Stimulated activated CD4-positive, alpha-beta T cell treated with anti-CD3 and anti-CD28 coated beads, Interleukin-15, amount 100 ng/mL, for 48 hours (primary cell): Measurements from ENCODE around the gene VAV1.
A peak's percentile ranks its signal among the peaks of the same experiment; 100 is the strongest.

Experiments
- DNase-seq, 2 donors: peaks; one replicate each; pipeline ENCODE4 v3.0.0-alpha.2; 2020; ENCODE audit warnings: low read depth in 2 of 2

The VAV1 gene

DNA sequence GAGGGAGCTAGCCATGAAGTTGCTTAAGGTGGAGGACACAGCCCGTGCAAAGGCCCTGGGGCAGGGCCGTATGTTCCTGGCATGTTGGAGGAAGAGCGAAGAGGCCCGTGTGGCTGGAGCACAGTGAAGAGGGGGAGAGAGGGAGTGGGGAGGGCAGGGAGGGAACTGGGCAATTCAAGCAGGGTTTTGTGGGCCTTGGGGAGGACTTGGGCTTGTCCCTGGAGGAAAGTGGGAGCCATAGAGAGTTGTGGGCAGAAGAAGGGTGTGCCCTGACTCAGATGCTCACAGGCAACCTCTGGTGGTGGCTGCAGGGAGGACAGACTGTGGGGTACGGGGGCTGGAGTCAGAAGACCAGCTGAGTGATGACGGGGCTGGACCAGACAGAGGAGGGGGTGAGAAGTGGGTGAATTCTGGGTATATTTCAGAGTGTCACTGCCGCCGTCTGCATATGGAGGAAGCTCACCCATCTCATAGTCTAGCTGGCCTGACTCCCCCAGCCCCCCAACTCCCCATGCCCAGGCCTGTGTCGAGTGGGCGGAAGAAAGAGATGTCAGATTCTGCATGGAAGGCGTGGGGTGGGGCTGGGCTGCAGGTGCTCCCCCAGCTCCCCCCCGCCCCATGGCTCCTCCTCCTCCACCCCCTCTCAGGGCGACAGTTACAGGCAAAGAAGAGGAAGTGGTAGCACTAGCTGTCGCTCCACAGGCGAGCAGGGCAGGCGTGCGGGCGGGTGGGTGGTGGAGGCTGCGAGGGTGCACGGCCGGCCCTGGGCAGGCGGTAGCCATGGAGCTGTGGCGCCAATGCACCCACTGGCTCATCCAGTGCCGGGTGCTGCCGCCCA lies at the start of gene VAV1:
VAV1 (plus strand) TSS at position 681 of the 838 bp plus-strand sequence; CDS start at position 781, 100 bp downstream.
- DNase-seq: peak; percentile 67 to 75

DNA sequence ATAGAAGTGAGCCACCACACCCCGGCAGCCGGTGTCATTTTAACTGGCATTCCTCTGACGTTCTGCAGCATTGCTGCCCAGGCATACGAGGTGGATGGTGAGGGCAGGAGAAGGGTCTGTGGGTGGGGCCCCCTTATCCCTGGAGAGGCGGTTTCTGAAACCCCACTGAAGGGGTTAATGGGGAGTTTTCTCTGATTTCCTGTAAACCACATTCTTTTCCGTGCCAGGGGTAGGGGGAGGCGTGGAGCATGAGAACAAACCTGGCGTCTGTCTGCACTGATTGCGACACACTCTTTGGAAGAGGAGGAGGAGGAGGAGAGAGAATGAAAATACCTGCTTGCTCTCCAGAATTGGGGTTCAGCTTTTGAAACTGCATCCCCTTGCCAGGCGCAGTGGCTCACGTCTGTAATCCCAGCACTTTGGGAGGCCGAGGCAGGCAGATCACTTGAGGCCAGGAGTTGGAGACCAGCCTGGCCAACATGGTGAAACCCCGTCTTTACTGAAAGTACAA lies 49.3 kb upstream of the VAV1 start:
- no peak for DNase-seq

DNA sequence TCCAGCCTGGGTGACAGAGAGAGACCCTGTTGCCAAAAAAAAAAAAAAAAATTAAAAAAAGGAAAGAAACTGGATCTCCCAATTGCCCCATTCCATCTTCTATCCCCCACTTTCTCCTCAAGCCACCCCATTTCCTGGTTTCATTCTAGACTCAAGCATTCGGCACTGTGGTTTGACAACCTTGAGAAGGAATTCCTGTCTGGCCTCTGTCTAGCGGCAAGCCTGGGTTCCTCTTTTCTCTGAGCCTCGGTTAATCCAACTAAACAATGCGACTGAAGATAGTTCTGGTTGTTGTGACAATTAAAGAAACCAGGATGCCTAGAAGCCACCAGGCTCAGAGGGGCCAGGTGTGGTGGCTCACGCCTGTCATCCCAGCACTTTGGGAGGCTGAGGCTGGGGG lies 48.8 kb upstream of the VAV1 start:
- no peak for DNase-seq

DNA sequence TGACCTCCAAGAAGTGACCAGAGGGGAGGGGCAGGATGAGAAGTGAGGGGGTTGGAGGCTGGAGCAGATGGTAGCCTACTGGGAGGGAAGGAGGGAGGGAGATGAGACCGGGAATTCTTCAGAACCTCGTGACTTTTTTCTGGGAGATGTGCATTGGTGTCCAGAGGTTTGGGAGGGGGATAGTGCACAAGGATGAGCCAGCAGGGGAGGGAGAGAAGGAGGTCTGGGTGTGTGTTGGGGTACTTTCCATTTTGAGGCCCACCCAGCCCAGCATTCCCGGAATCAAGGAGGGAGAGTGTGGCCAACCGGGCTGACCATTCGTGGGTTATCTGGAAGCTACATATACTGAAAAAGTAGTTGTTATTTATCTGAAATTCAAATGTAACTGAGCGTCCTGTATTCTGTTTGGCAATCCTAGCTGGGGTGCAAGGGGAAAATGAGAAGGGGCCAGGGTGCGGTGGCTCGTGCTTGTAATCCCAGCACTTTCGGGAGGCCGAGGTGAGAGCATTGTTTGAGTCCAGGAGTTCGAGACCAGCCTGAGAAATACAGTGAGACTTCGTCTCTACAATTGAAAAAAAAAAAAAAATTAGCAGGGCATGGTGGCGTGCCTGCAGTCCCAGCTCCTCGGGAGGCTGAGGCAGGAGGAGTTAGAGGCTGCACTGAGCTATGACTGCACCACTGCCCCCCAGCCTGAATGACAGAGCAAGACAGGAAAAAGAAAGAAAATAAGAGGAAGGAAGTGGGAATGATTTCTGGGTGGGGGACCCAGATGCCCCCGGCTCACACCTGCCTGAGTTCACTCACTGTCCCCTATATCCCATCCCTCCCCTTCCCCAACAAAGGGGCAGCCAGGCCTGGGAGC lies 47.6 kb upstream of the VAV1 start:
- no peak for DNase-seq

DNA sequence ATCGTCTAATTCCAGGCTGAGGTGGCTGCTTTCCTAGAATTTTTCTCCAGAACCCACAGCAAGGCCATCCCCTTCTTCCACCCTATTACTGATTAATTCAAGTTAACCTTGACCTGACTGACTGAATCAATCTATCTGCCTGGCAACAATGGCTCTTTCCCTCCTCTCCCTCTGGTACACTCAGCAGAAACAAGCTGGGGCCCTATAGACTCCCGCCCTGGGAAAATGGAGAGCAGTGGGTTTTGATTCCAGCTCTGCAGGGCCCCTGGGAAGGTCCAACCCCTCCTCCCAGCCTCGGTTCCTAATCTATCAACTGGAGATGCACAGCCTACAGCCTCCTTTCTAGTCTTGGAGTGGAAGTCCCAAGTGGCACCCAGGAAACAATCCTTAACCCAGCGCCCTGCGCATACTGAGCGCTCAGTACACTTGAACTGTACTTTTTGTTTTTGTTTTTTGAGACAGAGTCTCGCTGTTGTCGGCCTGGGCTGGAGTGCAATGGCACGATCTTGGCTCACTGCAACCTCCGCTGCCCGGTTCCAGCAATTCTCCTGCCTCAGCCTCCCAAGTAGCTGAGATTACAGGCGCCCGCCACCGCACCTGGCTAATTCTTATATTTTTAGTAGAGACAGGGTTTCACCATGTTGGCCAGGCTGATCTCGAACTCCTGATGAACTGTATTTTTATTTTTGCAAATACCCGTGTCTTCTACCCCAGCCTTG lies 46.8 kb upstream of the VAV1 start:
- no peak for DNase-seq

- DNase-seq: no peak
These were observed 44.2 kb upstream of the VAV1 start for GRCh38 chr19:6728346-6728745.

DNA sequence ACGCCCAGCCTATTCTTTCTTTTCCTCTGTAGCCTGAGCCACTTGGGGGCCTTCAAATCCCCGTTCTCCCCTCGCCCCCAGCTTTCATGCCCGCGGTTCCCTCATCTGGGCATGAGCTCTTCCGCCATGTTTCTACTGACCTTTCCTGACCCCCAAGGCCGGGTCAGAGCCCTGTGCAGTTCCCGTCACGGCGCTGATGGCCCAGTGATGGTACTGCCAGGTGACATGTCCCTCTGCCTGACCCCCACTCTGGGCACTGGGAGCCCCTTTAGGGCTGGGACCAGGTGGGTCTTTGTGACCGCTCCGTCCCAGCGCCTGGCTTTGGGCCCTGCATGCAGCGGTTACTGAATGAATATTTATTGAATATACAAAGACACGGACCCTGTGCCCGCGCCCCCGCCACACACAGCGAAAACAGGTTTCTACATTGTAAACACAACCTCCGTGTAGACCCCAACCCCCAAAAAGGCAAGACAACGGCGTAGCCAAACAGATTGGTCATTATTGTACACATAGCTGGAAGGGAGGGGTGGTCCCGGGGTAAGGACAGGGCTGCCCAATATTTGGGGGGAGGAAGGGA lies 42.8 kb upstream of the VAV1 start:
- DNase-seq: no peak

DNA sequence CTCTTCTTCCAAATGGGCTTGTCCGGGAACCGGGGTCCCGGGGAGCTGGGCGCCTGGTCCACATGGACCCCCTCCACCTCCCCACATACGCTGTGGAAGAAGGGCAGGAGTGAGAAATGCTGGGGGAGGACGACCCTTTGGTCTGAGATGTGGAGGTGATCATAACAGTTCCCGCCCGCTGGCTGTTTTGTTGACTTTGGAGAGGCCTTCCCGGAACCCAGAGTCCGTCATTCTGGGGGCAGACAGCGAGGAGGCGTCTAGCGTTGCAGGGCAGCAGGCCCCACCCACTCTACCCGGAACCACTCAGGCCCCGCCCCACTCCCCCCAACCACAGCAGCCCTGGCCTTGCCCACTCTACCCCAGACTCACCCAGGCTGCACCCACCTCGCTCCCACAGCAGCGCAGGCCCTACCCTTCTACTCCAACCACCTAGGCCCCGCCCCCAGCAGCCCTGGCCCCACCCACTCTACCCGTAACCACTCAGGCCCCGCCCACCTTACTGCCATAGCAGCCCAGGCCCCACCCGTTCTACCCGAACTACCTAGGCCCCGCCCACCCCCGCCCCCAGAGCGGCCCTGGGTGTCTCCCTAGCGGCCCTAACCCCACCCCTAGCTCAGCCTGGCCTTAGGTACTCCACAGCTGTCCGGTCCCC lies 42.2 kb upstream of the VAV1 start:
- DNase-seq: peak; percentile 47 to 58

DNA sequence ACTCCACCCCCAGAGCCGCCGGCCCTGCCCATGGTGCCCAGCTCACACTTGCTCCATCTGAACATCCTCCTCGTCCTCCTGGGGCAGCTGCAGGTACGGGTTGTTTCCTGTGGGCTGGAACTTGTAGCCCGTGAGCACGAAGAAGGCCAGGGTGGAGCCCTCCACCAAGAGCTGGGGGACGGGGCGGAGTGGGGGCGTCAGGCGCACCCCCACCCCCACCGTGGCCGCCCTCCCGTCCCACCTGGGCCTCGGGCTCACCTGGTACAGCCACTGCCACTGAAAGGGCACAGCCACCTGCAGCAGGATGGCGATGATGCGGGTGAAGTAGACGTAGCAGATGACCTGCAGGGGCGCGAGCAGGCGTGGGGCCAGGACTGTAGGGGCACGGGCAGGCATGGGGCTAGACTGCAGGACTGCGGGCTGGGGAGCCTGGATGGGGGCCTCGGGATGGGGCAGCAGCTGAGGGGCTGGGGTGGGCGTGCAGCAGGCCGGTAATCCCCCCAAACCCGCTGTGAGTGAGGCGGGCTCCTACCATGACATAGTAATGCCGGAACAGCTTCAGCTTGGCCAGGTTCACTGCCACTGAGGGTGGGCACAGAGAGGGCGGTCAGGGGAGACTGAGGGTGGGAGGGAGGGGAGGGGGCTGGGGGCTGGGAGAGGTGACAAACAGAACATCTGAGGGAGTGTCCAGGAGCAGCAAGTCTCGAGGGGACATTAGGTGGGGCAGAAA lies 41.4 kb upstream of the VAV1 start:
- DNase-seq: no peak

- DNase-seq: no peak
These were observed 40.7 kb upstream of the VAV1 start for GRCh38 chr19:6731822-6732221.

GRCh38 chr19:6732803-6733337 lies 39.6 kb upstream of the VAV1 start:
- no peak for DNase-seq

DNA sequence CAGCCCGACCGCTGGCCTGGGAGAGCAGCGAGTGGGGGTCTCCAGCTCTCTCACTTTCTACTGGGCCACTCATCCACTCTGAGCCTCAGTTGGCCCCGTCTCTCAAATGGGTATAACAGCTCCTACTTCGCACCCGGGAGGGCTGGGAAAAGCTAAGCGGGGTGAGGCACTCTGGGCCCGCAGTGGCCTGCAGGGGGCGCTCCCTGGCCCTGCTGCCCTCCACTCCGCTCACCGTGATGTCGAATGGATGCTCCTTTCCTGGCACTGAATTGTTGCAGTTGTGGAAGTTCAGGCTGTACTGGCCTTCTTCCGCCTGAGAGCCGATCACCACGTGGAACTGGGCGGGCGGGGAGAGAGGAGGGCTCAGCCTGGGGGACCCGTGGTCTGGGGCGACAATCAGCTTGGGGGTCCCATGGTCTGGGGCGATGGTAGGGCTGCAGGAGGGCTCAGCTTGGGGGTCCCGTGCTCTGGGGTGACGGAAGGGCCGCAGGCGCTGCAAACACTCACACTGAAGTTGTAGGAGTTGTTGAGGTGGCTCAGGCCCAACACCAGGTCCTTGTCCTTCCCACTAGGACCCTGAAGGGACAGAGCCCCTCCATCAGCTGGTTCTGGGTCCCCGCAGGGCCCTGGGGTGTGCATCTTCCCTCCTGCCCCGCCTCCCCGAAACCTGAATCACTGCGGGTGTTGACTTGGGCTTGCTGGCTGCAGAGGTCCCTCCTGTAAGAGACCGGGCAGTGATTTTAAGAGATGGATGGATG lies 39.0 kb upstream of the VAV1 start:
- no peak for DNase-seq

- no peak for DNase-seq
These were observed 38.3 kb upstream of the VAV1 start for GRCh38 chr19:6734096-6734696.

GRCh38 chr19:6735181-6735911 lies 37.2 kb upstream of the VAV1 start:
- no peak for DNase-seq

DNA sequence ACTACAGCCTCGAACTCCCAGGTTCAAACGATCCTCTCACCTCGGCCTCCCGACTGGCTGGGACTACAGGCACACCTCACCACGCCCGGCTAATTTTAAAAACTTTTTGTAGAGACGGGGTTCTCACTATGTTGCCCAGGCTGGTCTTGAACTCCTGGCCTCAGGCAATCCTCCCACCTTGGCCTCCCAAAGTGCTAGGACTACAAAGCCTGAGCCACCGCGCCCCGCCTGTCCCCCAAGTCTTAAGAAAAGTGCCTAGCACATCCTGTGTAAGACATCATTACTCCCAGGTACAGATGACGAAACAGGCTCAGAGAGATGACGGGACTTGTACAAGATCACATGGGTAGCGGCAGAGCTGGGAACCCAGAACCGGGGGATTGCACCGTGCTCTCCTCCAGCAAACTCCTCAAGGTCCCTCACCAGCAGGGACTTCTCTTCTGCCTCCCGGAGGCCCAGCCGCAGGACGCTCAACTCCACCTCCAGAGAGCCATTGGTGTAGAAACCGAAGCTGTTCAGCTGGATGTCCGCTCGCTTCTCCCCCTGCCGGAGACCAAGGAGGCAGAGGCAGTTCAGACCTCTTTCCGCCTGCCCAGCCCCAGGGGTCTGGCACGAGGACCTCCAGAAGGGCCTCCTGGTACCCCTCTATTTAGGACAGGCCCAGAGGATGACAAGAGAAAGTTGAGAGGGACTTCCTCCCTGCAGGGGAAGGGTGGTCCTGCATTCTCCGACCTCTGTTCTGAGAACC lies 36.2 kb upstream of the VAV1 start:
- DNase-seq: peak; percentile 58 to 63

DNA sequence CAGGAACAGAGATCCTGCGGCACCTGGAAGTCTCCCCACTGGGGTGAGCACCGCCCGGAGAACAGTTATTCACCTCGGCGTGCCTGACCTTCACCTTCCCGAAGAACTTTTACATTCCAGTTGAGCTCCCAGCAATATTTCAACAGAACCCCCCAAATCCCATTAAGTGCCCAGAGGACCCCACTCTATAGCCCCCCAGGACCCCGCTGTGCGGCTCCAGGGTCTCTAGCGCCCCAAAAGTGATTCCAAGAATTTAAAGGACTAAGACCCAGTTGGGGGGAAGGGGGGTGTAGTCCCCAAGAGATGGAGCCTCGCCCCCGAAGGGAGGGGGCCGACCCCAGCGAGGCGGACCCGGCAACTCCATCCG lies 35.6 kb upstream of the VAV1 start:
- no peak for DNase-seq

- DNase-seq: peak; percentile 99
These were observed 35.1 kb upstream of the VAV1 start, which contains the start of gene GPR108 for GRCh38 chr19:6737284-6737872. Gene GPR108, minus strand, starts transcription at chr19:6737580. Its CDS starts 4 bp downstream, at chr19:6737576.
